H9 (cell line): ENCODE results near the gene CELSR2. TPM values are rescaled to one million over a fixed set of nuclear protein-coding genes. Genes with fewer than 3 reads are reported as not detected.

Experiments used
- DNase-seq: peaks from one replicate; pipeline ENCODE4 v3.0.0-alpha.2; 2017
- H2AFZ ChIP-seq: one replicate; pipeline ENCODE4 v1.6.1; 2013; ENCODE audit warnings: mild to moderate bottlenecking, low read length, control low read depth, moderate library complexity
- H2AK5ac ChIP-seq: 2 replicates; pipeline ENCODE4 v1.6.1; 2013; ENCODE audit warnings: low read length, control low read depth, mixed read lengths; ENCODE audit not compliant: insufficient read length
- H2BK120ac ChIP-seq: one replicate; pipeline ENCODE4 v1.6.1; 2013; ENCODE audit warnings: low read depth, mild to moderate bottlenecking, low read length, control low read depth, inconsistent platforms; ENCODE audit not compliant: poor library complexity, severe bottlenecking
- H2BK12ac ChIP-seq: 2 replicates; pipeline ENCODE4 v1.6.1; 2013; ENCODE audit warnings: low read length, control low read depth, mixed read lengths, low read depth; ENCODE audit not compliant: insufficient read length
- H2BK15ac ChIP-seq: 2 replicates; pipeline ENCODE4 v1.6.1; 2013; ENCODE audit warnings: low read depth, low read length, control low read depth
- H2BK20ac ChIP-seq: one replicate; pipeline ENCODE4 v1.6.1; 2013; ENCODE audit warnings: low read depth, mild to moderate bottlenecking, low read length, control low read depth, inconsistent platforms; ENCODE audit not compliant: poor library complexity, severe bottlenecking
- H2BK5ac ChIP-seq: 2 replicates; pipeline ENCODE4 v1.6.1; 2013; ENCODE audit warnings: low read length, control low read depth, mixed read lengths; ENCODE audit not compliant: insufficient read length
- H3K14ac ChIP-seq: 2 replicates; pipeline ENCODE4 v1.6.1; 2013; ENCODE audit warnings: low read length, control low read depth; ENCODE audit not compliant: insufficient read depth
- H3K18ac ChIP-seq: 2 replicates; pipeline ENCODE4 v1.6.1; 2013; ENCODE audit warnings: low read depth, mild to moderate bottlenecking, mixed read lengths, low read length, control low read depth; ENCODE audit not compliant: insufficient read length
- H3K23ac ChIP-seq: 2 replicates; pipeline ENCODE4 v1.6.1; 2013; ENCODE audit warnings: low read length, control low read depth, mixed read lengths, low read depth; ENCODE audit not compliant: insufficient read length
- H3K23me2 ChIP-seq: 2 replicates; pipeline ENCODE4 v1.6.1; 2013; ENCODE audit warnings: low read depth, mild to moderate bottlenecking, mixed read lengths, low read length, control low read depth; ENCODE audit not compliant: insufficient read length, poor library complexity, severe bottlenecking
- H3K27ac ChIP-seq: 2 replicates; pipeline ENCODE4 v1.5.1; 2013; ENCODE audit warnings: low read length, control low read depth, mixed read lengths, low read depth; ENCODE audit not compliant: insufficient read length
- H3K27me3 ChIP-seq: 2 replicates; pipeline ENCODE4 v1.6.1; 2013; ENCODE audit warnings: low read length, control low read depth, inconsistent platforms; ENCODE audit not compliant: insufficient read depth
- H3K4ac ChIP-seq: 2 replicates; pipeline ENCODE4 v1.6.1; 2013; ENCODE audit warnings: low read depth, mild to moderate bottlenecking, control low read depth, inconsistent platforms, low read length, moderate library complexity
- H3K4me1 ChIP-seq: 2 replicates; pipeline ENCODE4 v1.6.1; 2013; ENCODE audit warnings: low read length, control low read depth, inconsistent platforms; ENCODE audit not compliant: insufficient read depth
- H3K4me2 ChIP-seq: 2 replicates; pipeline ENCODE4 v1.6.1; 2013; ENCODE audit warnings: low read length, control low read depth, mixed read lengths; ENCODE audit not compliant: insufficient read length, insufficient read depth
- H3K56ac ChIP-seq: 2 replicates; pipeline ENCODE4 v1.6.1; 2013; ENCODE audit warnings: low read depth, mild to moderate bottlenecking, mixed read lengths, low read length, control low read depth; ENCODE audit not compliant: insufficient read length
- H3K79me1 ChIP-seq: 2 replicates; pipeline ENCODE4 v1.6.1; 2013; ENCODE audit warnings: low read depth, mild to moderate bottlenecking, moderate library complexity, low read length, control low read depth, inconsistent platforms; ENCODE audit not compliant: insufficient read depth, poor library complexity, severe bottlenecking
- H3K79me2 ChIP-seq: 2 replicates; pipeline ENCODE4 v1.6.1; 2013; ENCODE audit warnings: low read length, control low read depth, inconsistent platforms; ENCODE audit not compliant: insufficient read depth
- H3K9ac ChIP-seq: 2 replicates; pipeline ENCODE4 v1.6.1; 2013; ENCODE audit warnings: low read length, control low read depth, mixed read lengths; ENCODE audit not compliant: insufficient read length; ENCODE audit errors: extremely low read depth
- H3K9me3 ChIP-seq: one replicate; pipeline ENCODE4 v1.6.1; 2013; ENCODE audit warnings: low read depth, low read length, inconsistent platforms; ENCODE audit not compliant: control insufficient read depth
- H3T11ph ChIP-seq: one replicate; pipeline ENCODE4 v1.6.1; 2013; ENCODE audit warnings: mild to moderate bottlenecking, low read length, control low read depth, inconsistent platforms
- H4K20me1 ChIP-seq: one replicate; pipeline ENCODE4 v1.6.1; 2013; ENCODE audit not compliant: control insufficient read depth, insufficient read length, insufficient read depth
- H4K5ac ChIP-seq: 2 replicates; pipeline ENCODE4 v1.6.1; 2013; ENCODE audit warnings: low read depth, mild to moderate bottlenecking, mixed read lengths, low read length, control low read depth; ENCODE audit not compliant: insufficient read length
- H4K8ac ChIP-seq: replicated peaks from 2 replicates; pipeline ENCODE4 v1.6.1; 2013; ENCODE audit warnings: low read length, control low read depth, mixed read lengths, low read depth; ENCODE audit not compliant: insufficient read length
- H4K91ac ChIP-seq: 2 replicates; pipeline ENCODE4 v1.6.1; 2013; ENCODE audit warnings: low read depth, mild to moderate bottlenecking, moderate library complexity, mixed read lengths, low read length, control low read depth; ENCODE audit not compliant: insufficient read length
- H3K27ac Mint-ChIP-seq, 3 experiments: 2 replicates in 2 of 3; 3 replicates in 1 of 3; pipeline ENCODE4 v1.8.0; 2020 to 2021; ENCODE audit warnings: mixed read lengths in 3 of 3, mild to moderate bottlenecking in 1 of 3, moderate library complexity in 1 of 3
- H3K27me3 Mint-ChIP-seq: 2 replicates; pipeline ENCODE4 v1.8.0; 2021; ENCODE audit warnings: low read depth, mild to moderate bottlenecking, moderate library complexity, mixed read lengths
- H3K36me3 Mint-ChIP-seq, 3 experiments: 2 replicates in 2 of 3; 3 replicates in 1 of 3; pipeline ENCODE4 v1.8.0; 2020 to 2021; ENCODE audit warnings: low read depth in 3 of 3, mixed read lengths in 3 of 3; ENCODE audit not compliant: insufficient read depth in 1 of 3
- H3K4me1 Mint-ChIP-seq, 2 experiments: 2 replicates each; pipeline ENCODE4 v1.8.0; 2020; ENCODE audit warnings: mixed read lengths in 2 of 2
- H3K4me3 Mint-ChIP-seq, 2 experiments: 2 replicates in 1 of 2; 3 replicates in 1 of 2; pipeline ENCODE4 v1.8.0; 2020 to 2021; ENCODE audit warnings: mild to moderate bottlenecking in 2 of 2, mixed read lengths in 2 of 2, moderate library complexity in 1 of 2
- H3K9me3 Mint-ChIP-seq, 2 experiments: 2 replicates in 1 of 2; 3 replicates in 1 of 2; pipeline ENCODE4 v1.8.0; 2020; ENCODE audit warnings: mild to moderate bottlenecking in 2 of 2, mixed read lengths in 2 of 2, moderate library complexity in 1 of 2
- CTCF ChIP-seq: fragments of 200-600 bp; sonication (generic); conservative IDR thresholded peaks from 3 replicates; pipeline ENCODE4 v1.8.0; 2021; ENCODE audit warnings: antibody characterized with exemption, mild to moderate bottlenecking
- WGBS: extraction: QIAGEN DNeasy Blood & Tissue Kit; methylation state at CpG from one replicate; pipeline ENCODE4 v1.1.7; 2013; ENCODE audit warnings: missing lambda C conversion rate, low lambda C conversion rate, mixed read lengths; ENCODE audit not compliant: insufficient read length; ENCODE audit errors: extremely low coverage; 5-methylcytosine and 5-hydroxymethylcytosine counted together
- total RNA-seq: library from RNA; stranded (reverse); gene quantifications from 2 replicates; pipeline ENCODE4 v1.2.1, GENCODE V29; 2021

Gene CELSR2
- total RNA-seq, 1 experiment from 2014 or later: 29.2 TPM

- TF ChIP-seq CTCF: no peak
- Histone ChIP-seq H4K20me1 (no peaks in the 10 kb centered on the region), H4K91ac (no peak overlapping the region), H3K23me2 (peaks cover 5% of the 10 kb centered on the region), H3K18ac (no peak overlapping the region), H3K56ac (no peak overlapping the region), H3K23ac (no peak overlapping the region), H3K79me1 (no peaks in the 10 kb centered on the region), H2AK5ac (no peak overlapping the region), H3K27me3 (peaks cover 4% of the 10 kb centered on the region; the same call in 1 of the 2 replicates), H2BK12ac (no peak overlapping the region), H3K27ac (no peak overlapping the region), H3K9ac (no peak overlapping the region), H4K8ac (no peak overlapping the region), H3K9me3 (no peaks in the 10 kb centered on the region), H3T11ph (no peak overlapping the region), H2AFZ (no peak overlapping the region), H4K5ac (no peak overlapping the region), H2BK20ac (no peak overlapping the region), H3K4ac (no peak overlapping the region), H3K4me2 (no peak overlapping the region), H3K14ac (peak overlapping the region; percentile 36; the same call in 1 of the 2 replicates), H2BK15ac (no peak overlapping the region), H3K79me2 (no peaks in the 10 kb centered on the region; the same call in 1 of the 2 replicates), H3K4me1 (no peaks in the 10 kb centered on the region), H2BK5ac (no peak overlapping the region), H2BK120ac (no peak overlapping the region)
- no peak for DNase-seq
- Mint-ChIP-seq H3K36me3 (peaks cover 22 to 33% (median 28%) of the 10 kb centered on the region in 3 experiments), H3K4me1 (peaks cover 42 to 52% of the 10 kb centered on the region in 2 experiments), H3K9me3 (peaks cover 14 to 21% of the 10 kb centered on the region in 2 experiments), H3K4me3 (peak overlapping the region; percentile 22 to 62; a peak in 3 of 5 replicates), H3K27me3 (peaks cover 29% of the 10 kb centered on the region), H3K27ac (peak overlapping the region in 2 of 3 experiments; percentile 57 to 72; a peak in 2 of 7 replicates)
- WGBS: no CpG with 5 or more reads among the region's 33 CpGs
Measured at GRCh38 chr1:109252893-109253802, 3.8 kb downstream of the CELSR2 start.
